ENCODE data around the gene NR6A1.
"Not testable (repeated sequence)": the region's sequence is repeated elsewhere in the genome, so short reads cannot be mapped to it uniquely, and the experiment has no call there.

DNA sequence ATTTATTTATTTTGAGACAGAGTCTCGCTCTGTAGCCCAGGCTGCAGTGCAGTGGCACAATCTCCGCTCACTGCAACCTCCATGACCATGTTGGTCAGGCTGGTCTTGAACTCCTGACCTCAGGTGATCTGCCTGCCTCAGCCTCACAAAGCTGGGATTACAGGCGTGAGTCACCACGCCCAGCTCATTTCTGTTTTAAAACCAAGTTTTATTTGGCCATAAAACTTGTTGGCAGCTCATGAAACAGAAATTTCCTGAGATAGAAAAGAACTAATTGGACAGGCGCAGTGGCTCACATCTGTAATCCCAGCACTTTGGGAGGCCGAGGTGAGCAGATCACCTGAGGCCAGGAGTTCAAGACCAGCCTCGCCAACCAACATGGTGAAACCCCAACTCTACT is 155.3 kb downstream of the NR6A1 start:
- not testable (repeated sequence) for TF ChIP-seq POLR2AphosphoS5 (IDR thresholded peaks at IDR 0.05)
- TF ChIP-seq, protein P1, sequence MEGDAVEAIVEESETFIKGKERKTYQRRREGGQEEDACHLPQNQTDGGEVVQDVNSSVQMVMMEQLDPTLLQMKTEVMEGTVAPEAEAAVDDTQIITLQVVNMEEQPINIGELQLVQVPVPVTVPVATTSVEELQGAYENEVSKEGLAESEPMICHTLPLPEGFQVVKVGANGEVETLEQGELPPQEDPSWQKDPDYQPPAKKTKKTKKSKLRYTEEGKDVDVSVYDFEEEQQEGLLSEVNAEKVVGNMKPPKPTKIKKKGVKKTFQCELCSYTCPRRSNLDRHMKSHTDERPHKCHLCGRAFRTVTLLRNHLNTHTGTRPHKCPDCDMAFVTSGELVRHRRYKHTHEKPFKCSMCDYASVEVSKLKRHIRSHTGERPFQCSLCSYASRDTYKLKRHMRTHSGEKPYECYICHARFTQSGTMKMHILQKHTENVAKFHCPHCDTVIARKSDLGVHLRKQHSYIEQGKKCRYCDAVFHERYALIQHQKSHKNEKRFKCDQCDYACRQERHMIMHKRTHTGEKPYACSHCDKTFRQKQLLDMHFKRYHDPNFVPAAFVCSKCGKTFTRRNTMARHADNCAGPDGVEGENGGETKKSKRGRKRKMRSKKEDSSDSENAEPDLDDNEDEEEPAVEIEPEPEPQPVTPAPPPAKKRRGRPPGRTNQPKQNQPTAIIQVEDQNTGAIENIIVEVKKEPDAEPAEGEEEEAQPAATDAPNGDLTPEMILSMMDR (IDR thresholded peaks at IDR 0.05), result not testable (repeated sequence)
